HEK293T (cell line): ENCODE results near the gene TBC1D22B.
"Not testable (repeated sequence)": the region's sequence is repeated elsewhere in the genome, so short reads cannot be mapped to it uniquely, and the experiment has no call there.

Experiments used
- CTCF ChIA-PET: fragments of 350-600 bp; formaldehyde crosslinking; extraction: SDS; loops from one replicate; lab custom pipeline; 2021; ENCODE audit warnings: antibody characterized with exemption, inconsistent platforms; lab: Yijun Ruan, JAX
- POLR2A ChIA-PET: fragments of 350-600 bp; formaldehyde crosslinking; extraction: SDS; loops from one replicate; lab custom pipeline; 2020; ENCODE audit warnings: antibody characterized with exemption, inconsistent platforms; lab: Yijun Ruan, JAX
- DNase-seq: peaks from one replicate; pipeline ENCODE4 v3.0.0; 2012; ENCODE audit warnings: mixed read lengths; ENCODE audit errors: extremely low spot score
- ARNT ChIP-seq: fragments of 450-650 bp; IDR thresholded peaks from 2 replicates; pipeline ENCODE4 v1.6.1; 2017; ENCODE audit warnings: mild to moderate bottlenecking
- BHLHE40 ChIP-seq: fragments of 450-650 bp; IDR thresholded peaks from 2 replicates; pipeline ENCODE4 v1.6.1; 2016; ENCODE audit warnings: mild to moderate bottlenecking, moderate library complexity, borderline replicate concordance
- CTBP1 ChIP-seq: fragments of 450-650 bp; IDR thresholded peaks from 2 replicates; pipeline ENCODE4 v1.6.1; 2016; ENCODE audit warnings: borderline replicate concordance
- ELF4 ChIP-seq: fragments of 450-650 bp; IDR thresholded peaks from 2 replicates; pipeline ENCODE4 v1.6.1; 2017; ENCODE audit warnings: antibody characterized with exemption
- FOXA1 ChIP-seq: fragments of 450-650 bp; IDR thresholded peaks from 2 replicates; pipeline ENCODE4 v1.6.1; 2016; ENCODE audit warnings: mild to moderate bottlenecking
- FOXK2 ChIP-seq: fragments of 450-650 bp; IDR thresholded peaks from 2 replicates; pipeline ENCODE4 v1.6.1; 2016; ENCODE audit warnings: mild to moderate bottlenecking
- FOXM1 ChIP-seq: fragments of 450-650 bp; IDR thresholded peaks from 2 replicates; pipeline ENCODE4 v1.6.1; 2017; ENCODE audit warnings: mild to moderate bottlenecking, borderline replicate concordance
- HDGF ChIP-seq: fragments of 450-650 bp; IDR thresholded peaks from 2 replicates; pipeline ENCODE4 v1.6.1; 2017; ENCODE audit warnings: antibody characterized with exemption, borderline replicate concordance
- L3MBTL2 ChIP-seq: fragments of 450-650 bp; conservative IDR thresholded peaks from 2 replicates; pipeline ENCODE4 v1.6.1; 2016; ENCODE audit warnings: mild to moderate bottlenecking
- LEF1 ChIP-seq: fragments of 450-650 bp; IDR thresholded peaks from 2 replicates; pipeline ENCODE4 v1.6.1; 2017; ENCODE audit warnings: mild to moderate bottlenecking, borderline replicate concordance
- NFRKB ChIP-seq: fragments of 450-650 bp; IDR thresholded peaks from 2 replicates; pipeline ENCODE4 v1.6.1; 2016; ENCODE audit warnings: mild to moderate bottlenecking, moderate library complexity
- PKNOX1 ChIP-seq: fragments of 450-650 bp; IDR thresholded peaks from 2 replicates; pipeline ENCODE4 v1.6.1; 2016
- SP1 ChIP-seq: fragments of 450-650 bp; IDR thresholded peaks from 2 replicates; pipeline ENCODE4 v1.6.1; 2017
- SUZ12 ChIP-seq: fragments of 450-650 bp; IDR thresholded peaks from 2 replicates; pipeline ENCODE4 v1.6.1; 2016; ENCODE audit warnings: mild to moderate bottlenecking
- TARDBP ChIP-seq: fragments of 450-650 bp; IDR thresholded peaks from 2 replicates; pipeline ENCODE4 v1.6.1; 2016
- ZNF384 ChIP-seq: fragments of 450-650 bp; IDR thresholded peaks from 2 replicates; pipeline ENCODE4 v1.6.1; 2016

The TBC1D22B gene

GRCh38 chr6:37343248-37343647, 85.7 kb downstream of the TBC1D22B start:
- CTCF ChIA-PET = interaction anchor here (1.6 kb wide), 1 partner anchor 18 kb away, joined by 7 read pairs; no protein-coding TSS in a partner anchor

GRCh38 chr6:37344308-37344707, 86.7 kb downstream of the TBC1D22B start:
- TF ChIP-seq PKNOX1 = no peak
- CTCF ChIA-PET = no interaction called here
- no peak for DNase-seq
- POLR2A ChIA-PET = no interaction called here

More at GRCh38 chr6:37343248-37343647, 85.7 kb downstream of the TBC1D22B start:
- no peak for DNase-seq
- TF ChIP-seq BHLHE40 (no peak), TARDBP (no peak), ZNF384 (no peak), ELF4 (no peak), NFRKB (no peak), PKNOX1 (no peak), SUZ12 (no peak), FOXM1 (no peak), FOXA1 (no peak), LEF1 (no peak), CTBP1 (no peak), HDGF (no peak), FOXK2 (no peak), ARNT (no peak), SP1 (no peak), L3MBTL2 (no peak)
- POLR2A ChIA-PET = no interaction called here

GRCh38 chr6:37345804-37346203, 88.2 kb downstream of the TBC1D22B start:
- CTCF ChIA-PET, DNase-seq, POLR2A ChIA-PET: not testable (repeated sequence)

- ChIA-PET POLR2A (no interaction called here), CTCF (interaction anchor here (0.6 kb wide), 1 partner anchor 1563 kb away, joined by 3 read pairs; no protein-coding TSS in a partner anchor)
- DNase-seq = no peak
- TF ChIP-seq PKNOX1 (no peak), LEF1 (no peak), CTBP1 (no peak), FOXA1 (no peak), L3MBTL2 (no peak), NFRKB (no peak), HDGF (no peak), TARDBP (no peak), FOXM1 (no peak), ELF4 (no peak), BHLHE40 (no peak), FOXK2 (no peak), ZNF384 (no peak), SUZ12 (no peak), SP1 (no peak), ARNT (no peak)
Observed at GRCh38 chr6:37347177-37347576, 89.6 kb downstream of the TBC1D22B start.

GRCh38 chr6:37347670-37348111, 90.1 kb downstream of the TBC1D22B start:
- DNase-seq = no peak
- POLR2A ChIA-PET = no interaction called here
- TF ChIP-seq HDGF (no peak), L3MBTL2 (no peak), SP1 (no peak), FOXA1 (no peak), CTBP1 (no peak), NFRKB (no peak)
- CTCF ChIA-PET = no interaction called here

GRCh38 chr6:37351027-37351426, 93.5 kb downstream of the TBC1D22B start:
- ChIA-PET POLR2A (no interaction called here), CTCF (no interaction called here)
- no peak for DNase-seq
- TF ChIP-seq ZNF384 = no peak
- TF ChIP-seq ARNT = no peak
- TF ChIP-seq BHLHE40 = no peak
- TF ChIP-seq SP1 = no peak
- no peak for TF ChIP-seq SUZ12
- no peak for TF ChIP-seq TARDBP
- TF ChIP-seq FOXM1 = no peak

- POLR2A ChIA-PET = no interaction called here
- TF ChIP-seq TARDBP = no peak
- no peak for TF ChIP-seq L3MBTL2
- TF ChIP-seq BHLHE40 = no peak
- TF ChIP-seq HDGF = no peak
- no peak for TF ChIP-seq FOXA1
- no peak for TF ChIP-seq ELF4
- no peak for TF ChIP-seq SUZ12
- DNase-seq = no peak
- CTCF ChIA-PET = no interaction called here
Observed at GRCh38 chr6:37352384-37352783, 94.8 kb downstream of the TBC1D22B start.
